NK-92 (cell line): Measurements from ENCODE around the gene UNC13A.

ENCODE experiments used
- DNase-seq: peaks from one replicate; lab custom pipeline; 2025; ENCODE audit not compliant: unreplicated experiment; lab: John Stamatoyannopoulos, UW

Gene UNC13A

GRCh38 chr19:17706750-17707181 is 18.6 kb upstream of the UNC13A start:
- no peak for DNase-seq

- no peak for DNase-seq
These were observed 15.8 kb upstream of the UNC13A start for GRCh38 chr19:17703824-17704463.

- DNase-seq = no peak
These were observed 7.0 kb upstream of the UNC13A start for GRCh38 chr19:17695198-17695597.

GRCh38 chr19:17692566-17692965 is 4.4 kb upstream of the UNC13A start:
- no peak for DNase-seq

- DNase-seq = no peak
These were observed 870 bp upstream of the UNC13A start for GRCh38 chr19:17688853-17689595.

GRCh38 chr19:17687141-17687856 is 855 bp downstream of the UNC13A start:
- no peak for DNase-seq

GRCh38 chr19:17686592-17687024 is 1.5 kb downstream of the UNC13A start:
- no peak for DNase-seq

- no peak for DNase-seq
These were observed 2.1 kb downstream of the UNC13A start for GRCh38 chr19:17686023-17686521.

GRCh38 chr19:17685451-17686022 is 2.6 kb downstream of the UNC13A start:
- DNase-seq = no peak

- no peak for DNase-seq
These were observed 3.9 kb downstream of the UNC13A start for GRCh38 chr19:17684256-17684655.

- DNase-seq = no peak
These were observed 5.1 kb downstream of the UNC13A start for GRCh38 chr19:17683078-17683477.

- DNase-seq = no peak
These were observed 5.9 kb downstream of the UNC13A start for GRCh38 chr19:17682273-17682672.

- DNase-seq = no peak
These were observed 6.5 kb downstream of the UNC13A start for GRCh38 chr19:17681505-17682125.

- no peak for DNase-seq
These were observed 7.9 kb downstream of the UNC13A start for GRCh38 chr19:17680230-17680722.

- no peak for DNase-seq
These were observed 8.5 kb downstream of the UNC13A start for GRCh38 chr19:17679526-17680229.

GRCh38 chr19:17678836-17679235 is 9.3 kb downstream of the UNC13A start:
- DNase-seq = no peak

- DNase-seq = no peak
These were observed 11.2 kb downstream of the UNC13A start for GRCh38 chr19:17677002-17677401.

- DNase-seq = no peak
These were observed 11.9 kb downstream of the UNC13A start for GRCh38 chr19:17676295-17676694.

GRCh38 chr19:17673937-17674799 is 14.0 kb downstream of the UNC13A start:
- no peak for DNase-seq
